H9 (cell line): ENCODE data around the gene ANXA10. TPM values are rescaled to one million over a fixed set of nuclear protein-coding genes. Genes with fewer than 3 reads are reported as not detected.
A peak's percentile ranks its signal among the peaks of the same experiment; 100 is the strongest.

Experiments
- DNase-seq: peaks from one replicate; pipeline ENCODE4 v3.0.0-alpha.2; 2017
- H2AFZ ChIP-seq: one replicate; pipeline ENCODE4 v1.6.1; 2013; ENCODE audit warnings: mild to moderate bottlenecking, low read length, control low read depth, moderate library complexity
- H2AK5ac ChIP-seq: 2 replicates; pipeline ENCODE4 v1.6.1; 2013; ENCODE audit warnings: low read length, control low read depth, mixed read lengths; ENCODE audit not compliant: insufficient read length
- H2BK120ac ChIP-seq: one replicate; pipeline ENCODE4 v1.6.1; 2013; ENCODE audit warnings: low read depth, mild to moderate bottlenecking, low read length, control low read depth, inconsistent platforms; ENCODE audit not compliant: poor library complexity, severe bottlenecking
- H2BK12ac ChIP-seq: 2 replicates; pipeline ENCODE4 v1.6.1; 2013; ENCODE audit warnings: low read length, control low read depth, mixed read lengths, low read depth; ENCODE audit not compliant: insufficient read length
- H2BK15ac ChIP-seq: 2 replicates; pipeline ENCODE4 v1.6.1; 2013; ENCODE audit warnings: low read depth, low read length, control low read depth
- H2BK20ac ChIP-seq: one replicate; pipeline ENCODE4 v1.6.1; 2013; ENCODE audit warnings: low read depth, mild to moderate bottlenecking, low read length, control low read depth, inconsistent platforms; ENCODE audit not compliant: poor library complexity, severe bottlenecking
- H2BK5ac ChIP-seq: 2 replicates; pipeline ENCODE4 v1.6.1; 2013; ENCODE audit warnings: low read length, control low read depth, mixed read lengths; ENCODE audit not compliant: insufficient read length
- H3K14ac ChIP-seq: 2 replicates; pipeline ENCODE4 v1.6.1; 2013; ENCODE audit warnings: low read length, control low read depth; ENCODE audit not compliant: insufficient read depth
- H3K18ac ChIP-seq: 2 replicates; pipeline ENCODE4 v1.6.1; 2013; ENCODE audit warnings: low read depth, mild to moderate bottlenecking, mixed read lengths, low read length, control low read depth; ENCODE audit not compliant: insufficient read length
- H3K23ac ChIP-seq: 2 replicates; pipeline ENCODE4 v1.6.1; 2013; ENCODE audit warnings: low read length, control low read depth, mixed read lengths, low read depth; ENCODE audit not compliant: insufficient read length
- H3K23me2 ChIP-seq: 2 replicates; pipeline ENCODE4 v1.6.1; 2013; ENCODE audit warnings: low read depth, mild to moderate bottlenecking, mixed read lengths, low read length, control low read depth; ENCODE audit not compliant: insufficient read length, poor library complexity, severe bottlenecking
- H3K27ac ChIP-seq: 2 replicates; pipeline ENCODE4 v1.5.1; 2013; ENCODE audit warnings: low read length, control low read depth, mixed read lengths, low read depth; ENCODE audit not compliant: insufficient read length
- H3K27me3 ChIP-seq: 2 replicates; pipeline ENCODE4 v1.6.1; 2013; ENCODE audit warnings: low read length, control low read depth, inconsistent platforms; ENCODE audit not compliant: insufficient read depth
- H3K4ac ChIP-seq: 2 replicates; pipeline ENCODE4 v1.6.1; 2013; ENCODE audit warnings: low read depth, mild to moderate bottlenecking, control low read depth, inconsistent platforms, low read length, moderate library complexity
- H3K4me1 ChIP-seq: 2 replicates; pipeline ENCODE4 v1.6.1; 2013; ENCODE audit warnings: low read length, control low read depth, inconsistent platforms; ENCODE audit not compliant: insufficient read depth
- H3K4me2 ChIP-seq: 2 replicates; pipeline ENCODE4 v1.6.1; 2013; ENCODE audit warnings: low read length, control low read depth, mixed read lengths; ENCODE audit not compliant: insufficient read length, insufficient read depth
- H3K56ac ChIP-seq: 2 replicates; pipeline ENCODE4 v1.6.1; 2013; ENCODE audit warnings: low read depth, mild to moderate bottlenecking, mixed read lengths, low read length, control low read depth; ENCODE audit not compliant: insufficient read length
- H3K79me1 ChIP-seq: 2 replicates; pipeline ENCODE4 v1.6.1; 2013; ENCODE audit warnings: low read depth, mild to moderate bottlenecking, moderate library complexity, low read length, control low read depth, inconsistent platforms; ENCODE audit not compliant: insufficient read depth, poor library complexity, severe bottlenecking
- H3K79me2 ChIP-seq: 2 replicates; pipeline ENCODE4 v1.6.1; 2013; ENCODE audit warnings: low read length, control low read depth, inconsistent platforms; ENCODE audit not compliant: insufficient read depth
- H3K9ac ChIP-seq: 2 replicates; pipeline ENCODE4 v1.6.1; 2013; ENCODE audit warnings: low read length, control low read depth, mixed read lengths; ENCODE audit not compliant: insufficient read length; ENCODE audit errors: extremely low read depth
- H3K9me3 ChIP-seq: one replicate; pipeline ENCODE4 v1.6.1; 2013; ENCODE audit warnings: low read depth, low read length, inconsistent platforms; ENCODE audit not compliant: control insufficient read depth
- H3T11ph ChIP-seq: one replicate; pipeline ENCODE4 v1.6.1; 2013; ENCODE audit warnings: mild to moderate bottlenecking, low read length, control low read depth, inconsistent platforms
- H4K20me1 ChIP-seq: one replicate; pipeline ENCODE4 v1.6.1; 2013; ENCODE audit not compliant: control insufficient read depth, insufficient read length, insufficient read depth
- H4K5ac ChIP-seq: 2 replicates; pipeline ENCODE4 v1.6.1; 2013; ENCODE audit warnings: low read depth, mild to moderate bottlenecking, mixed read lengths, low read length, control low read depth; ENCODE audit not compliant: insufficient read length
- H4K8ac ChIP-seq: replicated peaks from 2 replicates; pipeline ENCODE4 v1.6.1; 2013; ENCODE audit warnings: low read length, control low read depth, mixed read lengths, low read depth; ENCODE audit not compliant: insufficient read length
- H4K91ac ChIP-seq: 2 replicates; pipeline ENCODE4 v1.6.1; 2013; ENCODE audit warnings: low read depth, mild to moderate bottlenecking, moderate library complexity, mixed read lengths, low read length, control low read depth; ENCODE audit not compliant: insufficient read length
- H3K27ac Mint-ChIP-seq, 3 experiments: 2 replicates in 2 of 3; 3 replicates in 1 of 3; pipeline ENCODE4 v1.8.0; 2020 to 2021; ENCODE audit warnings: mixed read lengths in 3 of 3, mild to moderate bottlenecking in 1 of 3, moderate library complexity in 1 of 3
- H3K27me3 Mint-ChIP-seq: 2 replicates; pipeline ENCODE4 v1.8.0; 2021; ENCODE audit warnings: low read depth, mild to moderate bottlenecking, moderate library complexity, mixed read lengths
- H3K36me3 Mint-ChIP-seq, 3 experiments: 2 replicates in 2 of 3; 3 replicates in 1 of 3; pipeline ENCODE4 v1.8.0; 2020 to 2021; ENCODE audit warnings: low read depth in 3 of 3, mixed read lengths in 3 of 3; ENCODE audit not compliant: insufficient read depth in 1 of 3
- H3K4me1 Mint-ChIP-seq, 2 experiments: 2 replicates each; pipeline ENCODE4 v1.8.0; 2020; ENCODE audit warnings: mixed read lengths in 2 of 2
- H3K4me3 Mint-ChIP-seq, 2 experiments: 2 replicates in 1 of 2; 3 replicates in 1 of 2; pipeline ENCODE4 v1.8.0; 2020 to 2021; ENCODE audit warnings: mild to moderate bottlenecking in 2 of 2, mixed read lengths in 2 of 2, moderate library complexity in 1 of 2
- H3K9me3 Mint-ChIP-seq, 2 experiments: 2 replicates in 1 of 2; 3 replicates in 1 of 2; pipeline ENCODE4 v1.8.0; 2020; ENCODE audit warnings: mild to moderate bottlenecking in 2 of 2, mixed read lengths in 2 of 2, moderate library complexity in 1 of 2
- CTCF ChIP-seq: fragments of 200-600 bp; sonication (generic); conservative IDR thresholded peaks from 3 replicates; pipeline ENCODE4 v1.8.0; 2021; ENCODE audit warnings: antibody characterized with exemption, mild to moderate bottlenecking
- WGBS: extraction: QIAGEN DNeasy Blood & Tissue Kit; methylation state at CpG from one replicate; pipeline ENCODE4 v1.1.7; 2013; ENCODE audit warnings: missing lambda C conversion rate, low lambda C conversion rate, mixed read lengths; ENCODE audit not compliant: insufficient read length; ENCODE audit errors: extremely low coverage; 5-methylcytosine and 5-hydroxymethylcytosine counted together
- total RNA-seq: library from RNA; stranded (reverse); gene quantifications from 2 replicates; pipeline ENCODE4 v1.2.1, GENCODE V29; 2021

Gene ANXA10
- total RNA-seq, 1 experiment from 2014 or later = not detected

GRCh38 chr4:168208957-168209614 is 116.7 kb downstream of the ANXA10 start:
- Histone ChIP-seq H4K8ac (no peak overlapping the region), H2BK5ac (no peak overlapping the region), H3K23me2 (no peaks in the 10 kb centered on the region), H2BK15ac (no peak overlapping the region), H2BK120ac (no peak overlapping the region), H3K9ac (no peak overlapping the region), H3K4ac (no peak overlapping the region), H3K9me3 (peaks cover 3% of the 10 kb centered on the region), H3K79me2 (no peaks in the 10 kb centered on the region), H3K56ac (no peak overlapping the region), H3K79me1 (no peaks in the 10 kb centered on the region), H2BK20ac (no peak overlapping the region), H2AFZ (no peak overlapping the region), H3K23ac (no peak overlapping the region), H3K14ac (no peak overlapping the region), H3T11ph (no peak overlapping the region), H3K4me2 (no peak overlapping the region), H3K27me3 (no peaks in the 10 kb centered on the region), H2BK12ac (no peak overlapping the region), H2AK5ac (no peak overlapping the region), H4K20me1 (no peaks in the 10 kb centered on the region), H3K4me1 (no peaks in the 10 kb centered on the region), H4K91ac (no peak overlapping the region), H3K18ac (no peak overlapping the region), H4K5ac (no peak overlapping the region), H3K27ac (no peak overlapping the region)
- DNase-seq = no peak
- no peak overlapping the region for H3K4me3 Mint-ChIP-seq
- peak overlapping the region in 1 of 3 experiments; percentile 37; a peak in 1 of 7 replicates for H3K27ac Mint-ChIP-seq
- no peaks in the 10 kb centered on the region for H3K4me1 Mint-ChIP-seq
- H3K27me3 Mint-ChIP-seq = no peaks in the 10 kb centered on the region; the same call in 1 of the 2 replicates
- H3K9me3 Mint-ChIP-seq = peaks cover 22 to 26% of the 10 kb centered on the region in 2 experiments
- H3K36me3 Mint-ChIP-seq = peaks cover 2 to 19% (median 4%) of the 10 kb centered on the region in 3 experiments
- no peak for TF ChIP-seq CTCF
- no CpG with 5 or more reads among the region's 3 CpGs for WGBS
